ENCODE results near the gene HDAC4. TPM values are rescaled to one million over a fixed set of nuclear protein-coding genes. Genes with fewer than 3 reads are reported as not detected.

The HDAC4 gene
- polyA plus RNA-seq, 3 donors = 11.8 to 13.0 (median 12.9) TPM

- no peak for DNase-seq (ENCODE audit: low read depth in 3 of 3, low spot score in 2 of 3)
Observed at GRCh38 chr2:239065537-239065936, 335.3 kb downstream of the HDAC4 start.

- no peak for DNase-seq (ENCODE audit: low read depth in 3 of 3, low spot score in 2 of 3)
Observed at GRCh38 chr2:239064891-239065290, 335.9 kb downstream of the HDAC4 start.

- DNase-seq (ENCODE audit: low read depth in 3 of 3, low spot score in 2 of 3) = no peak
Observed at GRCh38 chr2:239064253-239064652, 336.6 kb downstream of the HDAC4 start.

- no peak for DNase-seq (ENCODE audit: low read depth in 3 of 3, low spot score in 2 of 3)
Observed at GRCh38 chr2:239062743-239063142, 338.1 kb downstream of the HDAC4 start.

- no peak for DNase-seq (ENCODE audit: low read depth in 3 of 3, low spot score in 2 of 3)
Observed at GRCh38 chr2:239061824-239062570, 338.8 kb downstream of the HDAC4 start.

GRCh38 chr2:239061121-239061666 lies 339.6 kb downstream of the HDAC4 start:
- no peak for DNase-seq (ENCODE audit: low read depth in 3 of 3, low spot score in 2 of 3)

GRCh38 chr2:239060676-239061075 lies 340.1 kb downstream of the HDAC4 start:
- DNase-seq (ENCODE audit: low read depth in 3 of 3, low spot score in 2 of 3) = no peak

- no peak for DNase-seq (ENCODE audit: low read depth in 3 of 3, low spot score in 2 of 3)
Observed at GRCh38 chr2:239059854-239060253, 341.0 kb downstream of the HDAC4 start.

GRCh38 chr2:239058766-239059165 lies 342.1 kb downstream of the HDAC4 start:
- DNase-seq (ENCODE audit: low read depth in 3 of 3, low spot score in 2 of 3) = no peak

- no peak for DNase-seq (ENCODE audit: low read depth in 3 of 3, low spot score in 2 of 3)
Observed at GRCh38 chr2:239057533-239057932, 343.3 kb downstream of the HDAC4 start.

GRCh38 chr2:239056611-239057010 lies 344.2 kb downstream of the HDAC4 start:
- no peak for DNase-seq (ENCODE audit: low read depth in 3 of 3, low spot score in 2 of 3)

GRCh38 chr2:239055756-239056493 lies 344.9 kb downstream of the HDAC4 start:
- DNase-seq (ENCODE audit: low read depth in 3 of 3, low spot score in 2 of 3) = no peak

- no peak for DNase-seq (ENCODE audit: low read depth in 3 of 3, low spot score in 2 of 3)
Observed at GRCh38 chr2:239054921-239055320, 345.9 kb downstream of the HDAC4 start.

GRCh38 chr2:239053801-239054503 lies 346.9 kb downstream of the HDAC4 start:
- no peak for DNase-seq (ENCODE audit: low read depth in 3 of 3, low spot score in 2 of 3)

- DNase-seq (ENCODE audit: low read depth in 3 of 3, low spot score in 2 of 3) = no peak
Observed at GRCh38 chr2:239052798-239053665, 347.8 kb downstream of the HDAC4 start.

- no peak for DNase-seq (ENCODE audit: low read depth in 3 of 3, low spot score in 2 of 3)
Observed at GRCh38 chr2:239051891-239052445, 348.9 kb downstream of the HDAC4 start.

GRCh38 chr2:239050252-239050649 lies 350.6 kb downstream of the HDAC4 start:
- DNase-seq (ENCODE audit: low read depth in 3 of 3, low spot score in 2 of 3) = no peak

GRCh38 chr2:239049421-239050251 lies 351.2 kb downstream of the HDAC4 start:
- no peak for DNase-seq (ENCODE audit: low read depth in 3 of 3, low spot score in 2 of 3)

GRCh38 chr2:239048736-239049135 lies 352.1 kb downstream of the HDAC4 start:
- DNase-seq (ENCODE audit: low read depth in 3 of 3, low spot score in 2 of 3) = no peak
